ENCODE results near the gene HOXD9. TPM values are rescaled to one million over a fixed set of nuclear protein-coding genes. Genes with fewer than 3 reads are reported as not detected.

Gene HOXD9
- total and polyA plus RNA-seq, 3 donors from 2014 or later = 8.2 to 21.2 (median 15.7) TPM

GRCh38 chr2:176088937-176089842, 33.3 kb upstream of the HOXD9 start:
- Histone ChIP-seq H3K9me3 (no peaks in the 10 kb centered on the region), H3K27ac (no peak overlapping the region), H3K4me3 (no peak overlapping the region), H3K4me1 (peaks cover 11% of the 10 kb centered on the region), H3K27me3 (no peaks in the 10 kb centered on the region), H3K36me3 (ENCODE audit: low read depth, missing control alignments) (no peaks in the 10 kb centered on the region)
- DNase-seq = no peak
- no peak for TF ChIP-seq POLR2A (IDR thresholded peaks at IDR 0.05)
- intact Hi-C loops (cut with DNase I; ENCODE audit: low total_unique reads) = loop anchor here (10.0 kb wide), 1 partner anchor 404 kb away; no protein-coding TSS in a partner anchor
- 18 to 23% methylated on average over 6 of the region's 6 CpGs for WGBS, 2 donors

- Histone ChIP-seq H3K4me1 (peaks cover 11% of the 10 kb centered on the region), H3K27me3 (no peaks in the 10 kb centered on the region), H3K27ac (no peak overlapping the region), H3K36me3 (ENCODE audit: low read depth, missing control alignments) (no peaks in the 10 kb centered on the region), H3K4me3 (no peak overlapping the region), H3K9me3 (no peaks in the 10 kb centered on the region)
- TF ChIP-seq CTCF (IDR thresholded peaks at IDR 0.05) (no peak), POLR2A (IDR thresholded peaks at IDR 0.05) (no peak)
- no peak for DNase-seq
- intact Hi-C loops (cut with DNase I; ENCODE audit: low total_unique reads) = loop anchor here (10.0 kb wide), 1 partner anchor 405 kb away; no protein-coding TSS in a partner anchor
These were observed 32.6 kb upstream of the HOXD9 start for GRCh38 chr2:176089843-176090395.

GRCh38 chr2:176090862-176091261, 31.7 kb upstream of the HOXD9 start:
- H3K27ac ChIP-seq = no peak overlapping the region
- no peak overlapping the region for H3K4me3 ChIP-seq
- H3K9me3 ChIP-seq = no peaks in the 10 kb centered on the region
- H3K36me3 ChIP-seq (ENCODE audit: low read depth, missing control alignments) = no peaks in the 10 kb centered on the region
- TF ChIP-seq CTCF (IDR thresholded peaks at IDR 0.05) (no peak), POLR2A (IDR thresholded peaks at IDR 0.05) (no peak)
- intact Hi-C loops (cut with DNase I; ENCODE audit: low total_unique reads) = no loop called here
- 28 to 40% methylated on average over 5 of the region's 5 CpGs for WGBS, 2 donors
- H3K4me1 ChIP-seq = peaks cover 10% of the 10 kb centered on the region
- no peak for DNase-seq
- no peaks in the 10 kb centered on the region for H3K27me3 ChIP-seq

- no peaks in the 10 kb centered on the region for H3K36me3 ChIP-seq (ENCODE audit: low read depth, missing control alignments)
- H3K27me3 ChIP-seq = no peaks in the 10 kb centered on the region
- TF ChIP-seq CTCF (IDR thresholded peaks at IDR 0.05) (no peak), POLR2A (IDR thresholded peaks at IDR 0.05) (no peak)
- H3K4me3 ChIP-seq = no peak overlapping the region
- no peak for DNase-seq
- H3K4me1 ChIP-seq = peaks cover 8% of the 10 kb centered on the region
- H3K27ac ChIP-seq = no peak overlapping the region
- 10 to 14% methylated on average over 31 of the region's 31 CpGs for WGBS, 2 donors
- intact Hi-C loops (cut with DNase I; ENCODE audit: low total_unique reads) = no loop called here
- H3K9me3 ChIP-seq = no peaks in the 10 kb centered on the region
These were observed 30.9 kb upstream of the HOXD9 start for GRCh38 chr2:176091329-176092258.

All from testis (tissue), 3 donors.